GM12891 (cell line): ENCODE results near the gene CDH23.

Experiments
- POLR2A ChIP-seq: IDR thresholded peaks from 2 replicates; pipeline ENCODE4 v1.6.1; 2011; ENCODE audit warnings: low read depth, low read length, control low read depth
- SPI1 ChIP-seq: IDR thresholded peaks from 2 replicates; pipeline ENCODE4 v1.6.1; 2011; ENCODE audit warnings: low read depth, low read length, control low read depth
- TAF1 ChIP-seq: IDR thresholded peaks from 2 replicates; pipeline ENCODE4 v1.6.1; 2011; ENCODE audit warnings: low read depth, low read length, control low read depth

- TF ChIP-seq POLR2A (no peak), TAF1 (no peak), SPI1 (no peak)
Observed at GRCh38 chr10:71528371-71529206, 131.9 kb downstream of the CDH23 start.
